Measurements from ENCODE around the gene ZBTB7C. TPM values are rescaled to one million over a fixed set of nuclear protein-coding genes. Genes with fewer than 3 reads are reported as not detected.

Gene ZBTB7C
- total RNA-seq, 1 donor from 2014 or later: 13.0 TPM

DNA sequence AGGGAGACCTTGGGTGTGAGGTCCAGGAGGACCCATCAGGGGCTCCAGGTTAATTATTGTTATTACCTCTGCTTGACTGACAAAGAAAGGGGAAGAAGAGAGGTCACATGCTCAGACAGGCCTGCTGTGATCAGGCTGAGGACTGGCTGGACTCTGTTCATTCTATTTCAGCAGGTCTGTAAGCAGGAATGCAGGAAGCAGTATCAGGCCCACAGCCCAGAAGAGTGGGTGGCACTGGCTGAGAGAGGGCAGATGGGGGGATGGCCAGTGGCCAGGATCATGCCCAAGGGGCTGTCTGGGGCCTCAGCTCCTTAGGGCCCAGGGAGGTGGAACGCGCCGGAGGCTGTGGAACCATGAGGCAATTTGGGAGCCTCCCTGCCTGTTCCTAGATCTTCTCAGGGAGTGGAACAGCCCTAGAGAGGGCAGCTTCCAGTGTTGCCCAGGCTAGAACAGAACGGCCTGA lies 43.7 kb upstream of the ZBTB7C start:
- peaks cover 21% of the 10 kb centered on the region for H3K4me1 Mint-ChIP-seq (ENCODE audit: unreplicated experiment)
- no peaks in the 10 kb centered on the region for H3K36me3 Mint-ChIP-seq
- H3K27me3 Mint-ChIP-seq: peaks cover 4% of the 10 kb centered on the region
- no peaks in the 10 kb centered on the region for H3K9me3 Mint-ChIP-seq
- TF ChIP-seq, protein P1, sequence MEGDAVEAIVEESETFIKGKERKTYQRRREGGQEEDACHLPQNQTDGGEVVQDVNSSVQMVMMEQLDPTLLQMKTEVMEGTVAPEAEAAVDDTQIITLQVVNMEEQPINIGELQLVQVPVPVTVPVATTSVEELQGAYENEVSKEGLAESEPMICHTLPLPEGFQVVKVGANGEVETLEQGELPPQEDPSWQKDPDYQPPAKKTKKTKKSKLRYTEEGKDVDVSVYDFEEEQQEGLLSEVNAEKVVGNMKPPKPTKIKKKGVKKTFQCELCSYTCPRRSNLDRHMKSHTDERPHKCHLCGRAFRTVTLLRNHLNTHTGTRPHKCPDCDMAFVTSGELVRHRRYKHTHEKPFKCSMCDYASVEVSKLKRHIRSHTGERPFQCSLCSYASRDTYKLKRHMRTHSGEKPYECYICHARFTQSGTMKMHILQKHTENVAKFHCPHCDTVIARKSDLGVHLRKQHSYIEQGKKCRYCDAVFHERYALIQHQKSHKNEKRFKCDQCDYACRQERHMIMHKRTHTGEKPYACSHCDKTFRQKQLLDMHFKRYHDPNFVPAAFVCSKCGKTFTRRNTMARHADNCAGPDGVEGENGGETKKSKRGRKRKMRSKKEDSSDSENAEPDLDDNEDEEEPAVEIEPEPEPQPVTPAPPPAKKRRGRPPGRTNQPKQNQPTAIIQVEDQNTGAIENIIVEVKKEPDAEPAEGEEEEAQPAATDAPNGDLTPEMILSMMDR (conservative IDR thresholded peaks at IDR 0.05): no peak
- no peak overlapping the region for H3K4me3 Mint-ChIP-seq
- H3K27ac Mint-ChIP-seq: peak overlapping the region; percentile 54
- DNase-seq (ENCODE audit: extremely low spot score, unreplicated experiment): no peak

DNA sequence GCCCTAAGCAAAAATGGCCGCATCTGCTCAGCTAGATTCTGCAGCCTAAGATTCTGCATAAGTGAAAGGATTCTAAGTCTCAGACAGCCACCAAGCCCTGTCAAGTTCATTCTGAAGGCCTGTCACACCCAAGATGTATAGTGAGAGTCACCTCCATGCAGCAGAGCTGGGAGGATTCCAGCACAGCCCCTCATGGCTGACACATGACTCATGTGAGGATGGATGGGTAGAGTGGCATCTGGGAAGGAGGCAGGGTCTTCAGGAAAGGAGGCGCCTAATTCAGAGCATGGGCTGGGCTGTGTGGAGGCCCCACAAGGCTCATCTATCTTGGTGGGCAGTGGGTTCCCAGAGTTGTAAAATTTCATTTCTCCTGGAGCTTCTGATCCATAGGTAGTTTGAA lies 41.5 kb upstream of the ZBTB7C start:
- TF ChIP-seq, protein P1 (conservative IDR thresholded peaks at IDR 0.05): no peak
- H3K4me3 Mint-ChIP-seq: no peak overlapping the region
- H3K36me3 Mint-ChIP-seq: no peaks in the 10 kb centered on the region
- H3K4me1 Mint-ChIP-seq (ENCODE audit: unreplicated experiment): peaks cover 26% of the 10 kb centered on the region
- DNase-seq (ENCODE audit: extremely low spot score, unreplicated experiment): no peak
- no peaks in the 10 kb centered on the region for H3K9me3 Mint-ChIP-seq
- H3K27me3 Mint-ChIP-seq: peaks cover 4% of the 10 kb centered on the region
- peak overlapping the region; percentile 23 for H3K27ac Mint-ChIP-seq

GRCh38 chr18:48446582-48447225 lies 37.5 kb upstream of the ZBTB7C start:
- peak; percentile 89 for DNase-seq (ENCODE audit: extremely low spot score, unreplicated experiment)
- TF ChIP-seq, protein P1 (conservative IDR thresholded peaks at IDR 0.05): peak; percentile 90
- H3K4me1 Mint-ChIP-seq (ENCODE audit: unreplicated experiment): peaks cover 18% of the 10 kb centered on the region
- H3K4me3 Mint-ChIP-seq: no peak overlapping the region
- no peaks in the 10 kb centered on the region for H3K9me3 Mint-ChIP-seq
- H3K27me3 Mint-ChIP-seq: peaks cover 21% of the 10 kb centered on the region
- H3K27ac Mint-ChIP-seq: peak overlapping the region; percentile 35
- no peaks in the 10 kb centered on the region for H3K36me3 Mint-ChIP-seq

GRCh38 chr18:48445540-48445939 lies 36.4 kb upstream of the ZBTB7C start:
- H3K27me3 Mint-ChIP-seq: peaks cover 28% of the 10 kb centered on the region
- peaks cover 19% of the 10 kb centered on the region for H3K4me1 Mint-ChIP-seq (ENCODE audit: unreplicated experiment)
- DNase-seq (ENCODE audit: extremely low spot score, unreplicated experiment): no peak
- peak overlapping the region; percentile 37 for H3K27ac Mint-ChIP-seq
- H3K4me3 Mint-ChIP-seq: no peak overlapping the region
- H3K9me3 Mint-ChIP-seq: no peaks in the 10 kb centered on the region
- H3K36me3 Mint-ChIP-seq: no peaks in the 10 kb centered on the region
- TF ChIP-seq, protein P1 (conservative IDR thresholded peaks at IDR 0.05): peak; percentile 87

DNA sequence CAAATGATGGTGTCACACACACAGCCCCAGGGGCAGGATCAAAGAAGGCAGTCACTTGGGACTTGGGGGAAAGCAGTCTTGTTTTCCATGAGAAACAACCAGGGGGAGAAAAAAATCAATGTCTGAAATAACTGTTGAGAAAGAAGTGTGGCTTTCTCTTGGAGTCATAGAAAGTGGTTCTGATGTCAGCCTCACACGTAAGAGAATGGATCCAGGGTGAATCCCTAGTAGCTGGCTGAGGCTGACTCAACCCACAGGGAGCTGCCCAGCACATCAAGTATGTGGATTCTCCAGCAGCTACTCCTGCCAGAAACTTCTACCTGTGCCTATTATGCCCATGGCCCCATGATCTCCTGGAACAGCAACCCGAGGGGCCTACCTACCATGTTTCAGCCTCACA lies 33.6 kb upstream of the ZBTB7C start:
- DNase-seq (ENCODE audit: extremely low spot score, unreplicated experiment): no peak
- TF ChIP-seq, protein P1 (conservative IDR thresholded peaks at IDR 0.05): no peak
- Mint-ChIP-seq H3K27me3 (peaks cover 39% of the 10 kb centered on the region), H3K27ac (no peak overlapping the region), H3K4me1 (ENCODE audit: unreplicated experiment) (peaks cover 19% of the 10 kb centered on the region), H3K36me3 (no peaks in the 10 kb centered on the region), H3K9me3 (no peaks in the 10 kb centered on the region), H3K4me3 (no peak overlapping the region)

Measured in type B pancreatic cell (in vitro differentiated cells).